HK-2 (cell line): ENCODE data around the gene SEMA3B.

Source experiments
- DNase-seq: peaks from one replicate; pipeline ENCODE4 v3.0.0-alpha.2; 2018; ENCODE audit not compliant: unreplicated experiment

SEMA3B gene

GRCh38 chr3:50314816-50315215 is 45.9 kb downstream of the SEMA3B start:
- no peak for DNase-seq

GRCh38 chr3:50316657-50317242 is 47.8 kb downstream of the SEMA3B start:
- peak; percentile 83 for DNase-seq

- DNase-seq: no peak
Measured at GRCh38 chr3:50317300-50317699, 48.4 kb downstream of the SEMA3B start.

GRCh38 chr3:50318163-50318562 is 49.2 kb downstream of the SEMA3B start:
- DNase-seq: no peak

- DNase-seq: no peak
Measured at GRCh38 chr3:50318615-50319014, 49.7 kb downstream of the SEMA3B start.

GRCh38 chr3:50319181-50319893 is 50.4 kb downstream of the SEMA3B start:
- no peak for DNase-seq

GRCh38 chr3:50319894-50320625 is 51.1 kb downstream of the SEMA3B start:
- DNase-seq: no peak

GRCh38 chr3:50320853-50321335 is 51.9 kb downstream of the SEMA3B start:
- peak; percentile 63 for DNase-seq

- peak; percentile 81 for DNase-seq
Measured at GRCh38 chr3:50321336-50322114, 52.6 kb downstream of the SEMA3B start.

GRCh38 chr3:50322115-50322385 is 53.1 kb downstream of the SEMA3B start:
- DNase-seq: no peak

- no peak for DNase-seq
Measured at GRCh38 chr3:50322386-50323091, 53.6 kb downstream of the SEMA3B start, which contains the start of gene HYAL2. Gene HYAL2, minus strand, starts transcription at chr3:50322745. Its CDS starts 2,256 bp downstream, at chr3:50320489.

GRCh38 chr3:50323092-50323600 is 54.2 kb downstream of the SEMA3B start:
- DNase-seq: no peak

- DNase-seq: no peak
Measured at GRCh38 chr3:50323614-50324199, 54.8 kb downstream of the SEMA3B start.

GRCh38 chr3:50324351-50325112 is 55.6 kb downstream of the SEMA3B start:
- DNase-seq: peak; percentile 59

- no peak for DNase-seq
Measured at GRCh38 chr3:50325113-50325480, 56.1 kb downstream of the SEMA3B start.

GRCh38 chr3:50325497-50326181 is 56.7 kb downstream of the SEMA3B start:
- DNase-seq: no peak

GRCh38 chr3:50326182-50326541 is 57.2 kb downstream of the SEMA3B start:
- no peak for DNase-seq

GRCh38 chr3:50327129-50327528 is 58.2 kb downstream of the SEMA3B start:
- DNase-seq: no peak
